T47D (cell line): ENCODE measurements around the gene ZNF513.
"Not testable (repeated sequence)": the region's sequence is repeated elsewhere in the genome, so short reads cannot be mapped to it uniquely, and the experiment has no call there.

Source experiments
- DNase-seq, 2 experiments: peaks; one replicate each; pipeline versions ENCODE4 v3.0.0 to v3.0.0-alpha.2; 2011 to 2012; ENCODE audit warnings: low read depth in 1 of 2, low spot score in 1 of 2
- JUND ChIP-seq: IDR thresholded peaks from 2 replicates; pipeline ENCODE4 v1.6.1; 2012; ENCODE audit warnings: low read depth
- in situ Hi-C: cut with HindIII; loops from 2 replicates; pipeline ENCODE4 v1.10.0; 2016; ENCODE audit warnings: low sequenced_read_pairs, low pct_unique_long_range_greater_than_20kb

The ZNF513 gene

GRCh38 chr2:27380626-27381545, at the start of gene ZNF513:
TSS of gene ZNF513 (minus strand) at chr2:27380734. CDS start at chr2:27380526, 208 bp downstream.
- in situ Hi-C loops = no loop called here
- peak; percentile 64 to 88 for DNase-seq
- no peak for TF ChIP-seq JUND

DNA sequence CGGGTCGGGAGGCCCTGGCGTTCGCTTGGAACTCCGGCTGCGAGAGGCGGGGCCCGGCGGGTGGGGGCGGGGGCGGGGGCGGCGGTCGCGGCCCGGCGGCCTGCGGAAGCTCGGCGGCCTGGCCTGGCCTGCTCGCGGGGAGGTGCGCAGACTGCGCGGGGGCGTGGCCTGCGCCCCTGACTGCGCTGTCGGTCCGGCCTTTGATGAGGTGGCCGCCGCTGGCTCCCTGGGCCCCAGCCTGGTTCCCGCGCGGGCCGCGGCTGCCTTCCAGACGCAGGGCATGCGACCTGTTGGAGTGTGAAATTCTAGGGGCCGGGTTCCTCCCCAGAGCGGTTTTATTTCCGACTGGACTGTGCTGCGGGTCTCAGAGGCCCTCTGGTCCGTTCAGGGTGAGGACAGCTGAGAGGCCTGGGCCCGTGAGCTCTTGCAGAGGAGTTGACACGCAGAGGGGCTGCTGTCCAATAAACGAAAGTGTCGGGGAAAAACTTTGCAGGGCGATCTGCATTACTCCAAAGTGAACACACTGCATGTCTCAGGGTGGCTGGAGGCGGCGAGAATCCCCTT, 48.5 kb upstream of the ZNF513 start:
- DNase-seq = peak; percentile 58 to 79
- TF ChIP-seq JUND = no peak
- in situ Hi-C loops = no loop called here

DNA sequence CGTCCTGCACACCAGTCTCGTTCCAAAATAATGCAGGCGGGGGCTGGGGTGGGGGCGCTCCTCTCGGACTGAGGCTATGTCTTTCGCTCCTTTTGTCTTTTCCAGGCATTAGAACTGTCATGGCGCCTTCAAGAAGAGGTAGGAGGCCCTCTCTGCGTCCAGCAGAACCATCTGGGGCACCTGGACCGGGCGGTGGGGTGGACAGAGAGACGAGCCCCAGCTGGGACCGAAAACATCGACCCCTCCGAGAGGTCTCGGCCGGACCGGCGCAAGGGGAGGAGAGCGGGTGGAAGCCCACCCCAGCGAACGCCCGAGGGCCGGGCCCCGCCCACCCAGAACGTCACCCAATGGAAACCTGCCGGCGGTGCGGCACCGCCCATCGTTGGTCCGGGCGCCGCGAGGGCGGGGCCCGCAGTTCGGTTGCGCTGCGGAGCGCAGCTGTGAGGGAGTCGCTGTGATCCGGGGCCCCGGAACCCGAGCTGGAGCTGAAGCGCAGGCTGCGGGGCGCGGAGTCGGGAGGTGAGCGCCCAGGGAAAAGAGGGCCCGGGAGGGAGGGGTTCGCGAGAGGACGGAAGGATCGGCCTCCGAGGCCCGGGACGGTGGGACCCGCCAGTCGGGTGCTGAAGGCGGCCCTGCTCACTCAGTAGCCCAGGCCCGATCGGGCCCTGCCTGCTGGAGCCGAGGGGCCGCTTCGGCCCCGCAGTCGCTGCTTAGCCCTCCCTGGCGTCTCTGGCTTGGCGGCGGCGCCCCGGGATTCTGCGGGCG, 47.9 kb upstream of the ZNF513 start, which contains the start of gene NRBP1:
TSS of gene NRBP1 (plus strand) at position 419 of the 765 bp plus-strand sequence. CDS start 4,643 bp downstream, outside the sequence.
- TF ChIP-seq JUND = no peak
- DNase-seq = peak; percentile 75 to 89
- in situ Hi-C loops = no loop called here

DNA sequence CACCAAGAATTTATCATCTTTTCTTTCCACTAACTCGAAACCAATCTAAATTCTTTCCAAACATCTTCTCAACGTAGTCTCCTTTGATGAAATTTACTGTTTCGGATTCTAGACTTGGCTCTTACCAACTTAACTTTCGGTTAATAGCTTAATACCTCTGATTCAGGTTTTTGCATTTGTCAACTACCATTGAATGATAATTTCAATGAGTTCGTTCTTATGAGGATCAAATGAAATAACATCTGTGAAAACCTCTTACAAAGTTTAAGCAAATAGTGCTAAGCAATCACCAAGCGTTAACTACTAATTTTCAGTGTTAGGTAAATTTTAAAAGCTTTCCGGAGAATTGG, 47.3 kb upstream of the ZNF513 start:
- in situ Hi-C loops = no loop called here
- no peak for DNase-seq

GRCh38 chr2:27425039-27425438, 44.5 kb upstream of the ZNF513 start:
- in situ Hi-C loops, DNase-seq: not testable (repeated sequence)

More for the DNA sequence above, 47.3 kb upstream of the ZNF513 start:
- no peak for TF ChIP-seq JUND

DNA sequence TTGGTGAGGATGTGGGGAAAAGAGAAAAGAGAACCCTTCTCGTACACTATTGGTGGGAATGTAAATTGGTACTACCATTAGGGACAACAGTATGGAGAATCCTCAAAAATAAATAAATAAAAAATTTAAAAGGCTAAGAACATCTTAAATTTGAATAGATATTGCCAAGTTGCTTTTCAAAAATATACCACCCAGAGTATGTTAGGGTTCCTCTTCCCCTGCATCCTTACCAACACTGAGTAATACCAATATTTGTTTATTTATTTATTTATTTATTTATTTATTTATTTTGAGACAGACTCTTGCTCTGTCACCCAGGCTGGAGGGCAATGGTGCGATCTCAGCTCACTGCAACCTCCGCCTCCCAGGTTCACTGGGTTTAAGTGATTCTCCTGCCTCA, 42.4 kb upstream of the ZNF513 start:
- no peak for TF ChIP-seq JUND
- DNase-seq = no peak
- in situ Hi-C loops = no loop called here

DNA sequence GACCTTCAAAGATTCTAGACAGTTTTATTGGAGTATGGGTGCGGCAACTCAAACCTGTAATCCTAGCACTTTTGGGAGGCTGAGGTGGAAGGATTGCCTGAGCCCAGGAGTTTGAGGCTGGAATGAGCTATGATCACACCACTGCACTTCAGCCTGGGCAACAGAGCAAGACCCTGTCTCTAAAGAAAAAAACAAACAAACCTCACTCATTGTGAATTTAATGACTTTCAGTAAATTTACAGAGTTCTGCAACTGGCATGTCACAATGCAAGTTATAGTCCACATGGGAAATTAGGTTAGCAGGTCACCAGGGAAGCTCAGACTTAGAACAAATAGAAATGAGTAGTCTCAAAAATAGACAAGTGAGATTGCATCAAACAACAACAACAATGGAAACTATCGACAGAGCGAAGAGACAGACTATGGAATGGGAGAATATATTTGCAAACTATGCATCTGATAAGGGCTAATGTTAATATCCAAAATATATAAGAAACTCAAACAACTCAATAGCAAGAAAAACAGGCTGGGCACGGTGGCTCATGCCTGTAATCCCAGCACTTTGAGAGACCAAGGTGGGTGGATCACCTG, 41.2 kb upstream of the ZNF513 start:
- in situ Hi-C loops = no loop called here
- TF ChIP-seq JUND = no peak
- DNase-seq = no peak

DNA sequence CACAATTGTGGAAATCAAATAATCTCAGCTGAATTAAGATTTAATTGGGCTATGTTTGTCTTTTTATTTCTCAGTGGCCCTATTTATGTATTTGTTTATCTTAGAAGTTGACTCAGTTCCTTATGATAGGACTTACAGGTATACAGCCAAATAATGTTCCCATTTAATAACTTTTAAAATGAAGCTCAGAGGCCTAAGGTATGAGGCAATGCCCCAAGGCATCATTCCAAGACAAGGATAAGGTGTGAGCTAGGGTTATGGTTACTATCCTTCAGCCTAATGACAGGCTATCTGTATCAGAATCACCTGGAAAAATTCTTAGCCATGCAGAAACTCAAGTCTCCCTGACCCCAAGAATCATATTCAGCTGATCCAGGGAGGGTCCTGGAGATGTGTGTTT, 40.5 kb upstream of the ZNF513 start:
- in situ Hi-C loops = no loop called here
- DNase-seq = no peak
- no peak for TF ChIP-seq JUND

DNA sequence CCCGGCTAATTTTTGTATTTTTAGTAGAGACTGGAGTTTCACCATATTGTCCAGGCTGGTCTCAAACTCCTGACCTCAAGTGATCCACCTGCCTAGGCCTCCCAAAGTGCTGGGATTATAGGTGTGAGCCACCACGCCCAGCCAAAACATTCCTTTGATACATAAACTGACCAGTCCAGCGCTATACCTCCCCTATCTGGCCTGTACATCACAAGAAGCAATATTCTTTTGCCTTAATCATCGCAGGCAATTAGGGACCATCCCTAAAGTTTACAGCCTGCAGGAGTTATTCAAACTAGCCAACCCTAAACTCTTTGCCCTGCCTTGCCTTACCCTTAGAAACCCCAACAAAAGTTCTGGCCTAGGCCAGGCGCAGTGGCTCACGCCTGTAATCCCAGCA, 35.6 kb upstream of the ZNF513 start:
- TF ChIP-seq JUND = no peak
- in situ Hi-C loops = no loop called here
- DNase-seq = no peak

DNA sequence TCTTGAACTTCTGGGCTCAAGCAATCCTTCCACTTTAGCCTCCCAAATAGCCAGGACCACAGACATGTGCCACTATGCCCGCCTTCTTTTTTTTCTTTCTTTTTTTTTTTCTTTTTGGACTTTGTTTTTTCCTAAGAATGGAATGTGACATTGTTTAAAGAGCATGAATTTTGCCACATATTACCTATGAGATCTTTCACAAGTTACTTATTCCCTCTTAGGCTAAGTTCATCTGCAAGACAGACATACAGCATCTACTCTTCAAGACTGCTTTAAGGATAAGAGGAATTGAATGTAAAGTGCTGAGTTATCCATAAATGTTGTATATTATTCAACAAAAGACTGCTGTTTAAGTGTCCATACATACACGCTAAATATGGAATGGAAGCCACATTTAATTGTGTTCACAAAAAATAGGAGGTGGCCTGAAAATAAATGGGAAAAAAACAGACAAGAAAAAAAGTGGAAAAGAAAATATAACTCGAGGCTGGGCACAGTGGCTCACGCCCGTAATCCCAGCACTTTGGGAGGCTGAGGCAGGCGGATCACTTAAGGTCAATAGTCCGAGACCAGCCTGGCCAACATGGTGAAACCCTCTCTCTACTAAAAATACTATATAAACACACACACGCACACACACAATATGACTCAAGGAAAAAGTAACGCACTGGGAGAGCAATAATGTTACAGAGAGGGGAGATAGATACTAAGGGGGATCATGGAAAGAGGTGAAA, 32.1 kb upstream of the ZNF513 start:
- in situ Hi-C loops = no loop called here
- TF ChIP-seq JUND = no peak

DNA sequence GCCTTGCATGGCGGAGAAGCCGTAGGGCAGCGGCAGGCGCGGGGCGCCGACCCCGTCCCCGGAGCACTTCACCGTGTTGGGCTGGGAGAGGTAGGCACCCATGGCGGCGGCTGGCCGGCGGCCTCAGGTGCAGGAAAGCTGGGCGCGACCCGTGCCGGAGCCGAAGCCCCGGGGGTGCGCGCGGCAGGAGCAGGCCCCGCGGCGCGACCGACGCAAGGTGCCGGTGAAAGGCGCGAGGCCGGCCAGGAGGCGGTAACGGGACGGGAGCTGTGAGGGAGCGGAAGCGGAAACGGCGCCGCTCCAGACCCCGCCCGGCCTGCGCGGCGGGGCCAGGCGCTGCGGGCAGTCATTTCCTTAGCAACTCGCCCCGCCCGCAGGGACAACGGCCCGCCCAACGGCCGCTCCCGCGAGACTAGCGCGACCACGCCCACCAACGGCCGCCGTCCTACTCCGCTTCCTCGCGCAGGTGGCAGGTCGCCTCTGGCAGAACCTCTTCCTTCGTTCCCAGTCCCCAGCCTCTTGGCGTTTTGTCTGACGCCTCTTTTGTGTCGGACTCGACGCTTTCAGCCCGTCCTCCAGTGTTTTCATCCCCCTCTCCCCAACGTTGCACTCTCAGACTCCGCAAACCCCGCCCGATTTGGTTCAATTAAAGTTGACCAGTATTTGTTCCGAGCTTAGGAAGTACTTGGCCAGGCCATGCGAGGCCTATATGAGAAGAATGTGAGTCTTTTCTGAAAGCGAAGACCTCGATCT, 29.0 kb upstream of the ZNF513 start, which contains the start of gene PPM1G:
TSS of gene PPM1G (minus strand) at position 271 of the 753 bp plus-strand sequence. CDS start at position 102, 169 bp downstream.
- in situ Hi-C loops = no loop called here
- TF ChIP-seq JUND = no peak
- peak; percentile 67 to 93 for DNase-seq

More for the DNA sequence above, 32.1 kb upstream of the ZNF513 start:
- DNase-seq = no peak
